ENCODE measurements around the gene CHDH. TPM values are rescaled to one million over a fixed set of nuclear protein-coding genes. Genes with fewer than 3 reads are reported as not detected.
A peak's percentile ranks its signal among the peaks of the same experiment; 100 is the strongest.

CHDH gene
- total RNA-seq, 1 experiment from 2014 or later, result 5.1 TPM

DNA sequence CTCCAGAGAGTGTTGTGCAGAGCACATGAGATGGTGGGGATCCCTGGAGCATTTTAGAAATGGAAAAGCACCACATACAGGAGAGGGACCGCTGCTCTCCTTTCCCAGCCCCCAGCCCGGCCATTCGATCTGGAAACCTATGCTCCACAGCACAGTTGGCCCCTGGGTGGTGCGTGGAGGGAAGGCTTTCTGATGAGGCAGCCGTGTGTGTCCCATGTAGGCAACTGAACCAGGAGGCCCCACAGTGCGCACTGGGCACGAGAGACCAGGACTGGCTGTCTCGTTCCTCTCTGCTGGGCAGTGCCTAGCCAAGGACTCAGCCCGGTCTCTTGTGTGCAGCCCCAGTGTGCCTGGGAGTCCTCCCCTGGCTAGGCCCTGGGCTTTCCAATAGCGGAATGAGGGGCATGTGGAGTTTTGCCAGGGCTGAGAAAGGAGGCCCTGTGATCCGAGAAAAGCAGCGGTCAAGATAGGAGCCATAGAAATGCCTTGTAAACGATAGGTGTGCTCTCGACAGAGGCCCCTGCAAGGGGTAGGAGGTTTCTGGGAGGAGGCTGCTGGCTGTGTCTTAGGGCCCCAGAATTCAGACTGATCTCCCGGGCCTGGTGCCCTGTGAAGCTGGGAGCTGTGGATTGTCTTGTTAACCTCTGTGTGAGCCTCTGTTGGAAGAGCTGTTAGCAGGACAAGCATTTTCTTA, 39.0 kb downstream of the CHDH start:
- ChIA-PET CTCF (no interaction called here), POLR2A (ENCODE audit: unreplicated experiment) (no interaction called here)
- H3K9me2 ChIP-seq (replicated peaks; ENCODE audit: low read length), result no peaks in the 10 kb centered on the region
- H3F3A ChIP-seq (ENCODE audit: low read length, unreplicated experiment), result no peaks in the 10 kb centered on the region
- no peaks in the 10 kb centered on the region for H3K4me1 ChIP-seq (ENCODE audit: insufficient read depth, low read length)
- no peak for ATAC-seq
- H3K27me3 ChIP-seq (ENCODE audit: low read length), result peaks cover 75% of the 10 kb centered on the region
- no peaks in the 10 kb centered on the region for H4K20me1 ChIP-seq (ENCODE audit: low read length)
- H2AFZ ChIP-seq (ENCODE audit: low read length), result no peak overlapping the region
- no peak overlapping the region for H3K27ac ChIP-seq (ENCODE audit: low read length)
- no peak for TF ChIP-seq EZH2 (IDR thresholded peaks at IDR 0.05; ENCODE audit: low read length, unreplicated experiment)
- TF ChIP-seq EZH2phosphoT487 (IDR thresholded peaks at IDR 0.05; ENCODE audit: borderline replicate concordance, low read length), result no peak
- TF ChIP-seq CTCF (conservative IDR thresholded peaks at IDR 0.05; ENCODE audit: low read depth, low read length), result no peak
- H3K79me2 ChIP-seq (ENCODE audit: low read length), result no peaks in the 10 kb centered on the region
- H3K36me3 ChIP-seq (ENCODE audit: low read depth, low read length), result no peaks in the 10 kb centered on the region
- DNase-seq, result no peak
- H3K4me2 ChIP-seq (ENCODE audit: low read length), result no peak overlapping the region
- intact Hi-C loops (cut with micrococcal nuclease), result no loop called here
- no TSS peak for BruUV-seq (replicated peaks)
- H3K4me3 ChIP-seq (ENCODE audit: low read length), result no peak overlapping the region
- H3K9ac ChIP-seq (ENCODE audit: low read length), result no peak overlapping the region
- no peaks in the 10 kb centered on the region for H3K9me3 ChIP-seq (ENCODE audit: low read length)

DNA sequence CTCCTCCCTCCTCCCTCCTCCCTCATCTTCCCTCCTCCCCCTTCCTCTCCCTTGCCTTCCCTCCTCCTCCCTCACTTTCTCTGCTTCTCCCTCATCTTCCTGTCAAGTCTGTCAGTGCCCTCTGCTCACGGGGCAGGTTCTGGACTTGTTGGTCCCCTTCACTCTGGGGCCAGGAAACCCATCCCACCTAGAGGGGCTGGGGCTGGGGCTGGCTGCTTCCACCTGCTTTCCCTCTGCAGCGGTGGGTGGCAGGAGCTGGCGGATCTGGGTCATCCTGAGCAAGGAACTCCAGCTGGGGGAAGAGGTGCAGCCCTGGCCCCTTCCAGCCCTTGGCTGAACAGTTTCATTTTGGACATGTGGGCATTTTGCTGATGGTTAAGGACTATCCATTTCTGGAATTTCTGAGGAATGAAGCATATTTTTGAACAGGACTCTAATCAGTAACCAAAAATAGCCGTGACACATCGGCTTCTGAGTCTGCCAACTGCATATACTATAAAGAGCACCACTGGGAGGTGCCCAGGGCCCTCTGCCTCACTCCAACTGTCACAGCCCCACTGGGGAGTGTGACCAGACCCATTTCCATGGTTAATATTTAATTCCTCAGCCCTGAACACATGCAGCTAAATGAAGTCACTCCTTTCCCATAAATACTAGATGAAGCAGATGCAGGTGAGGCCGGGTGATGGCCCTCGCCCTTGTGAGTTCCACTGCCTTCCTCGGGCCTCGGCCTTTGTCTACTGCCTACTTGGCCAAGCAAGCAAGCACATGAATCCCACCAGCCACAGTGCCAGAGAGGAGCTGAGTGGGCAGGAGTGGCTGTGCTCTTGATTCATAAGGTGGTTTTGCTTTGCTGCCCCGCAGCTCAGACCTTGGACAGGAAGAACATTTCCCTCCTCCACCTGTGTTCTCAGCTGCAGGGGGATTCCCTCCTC, 39.8 kb downstream of the CHDH start:
- no peaks in the 10 kb centered on the region for H3F3A ChIP-seq (ENCODE audit: low read length, unreplicated experiment)
- no peak overlapping the region for H3K4me3 ChIP-seq (ENCODE audit: low read length)
- H3K4me1 ChIP-seq (ENCODE audit: insufficient read depth, low read length), result no peaks in the 10 kb centered on the region
- H3K9me3 ChIP-seq (ENCODE audit: low read length), result no peaks in the 10 kb centered on the region
- CTCF ChIA-PET, result no interaction called here
- no peak for TF ChIP-seq CTCF (conservative IDR thresholded peaks at IDR 0.05; ENCODE audit: low read depth, low read length)
- H3K79me2 ChIP-seq (ENCODE audit: low read length), result no peaks in the 10 kb centered on the region
- no peaks in the 10 kb centered on the region for H3K9me2 ChIP-seq (replicated peaks; ENCODE audit: low read length)
- H3K4me2 ChIP-seq (ENCODE audit: low read length), result no peak overlapping the region
- H2AFZ ChIP-seq (ENCODE audit: low read length), result no peak overlapping the region
- intact Hi-C loops (cut with micrococcal nuclease), result no loop called here
- POLR2A ChIA-PET (ENCODE audit: unreplicated experiment), result no interaction called here
- no peaks in the 10 kb centered on the region for H4K20me1 ChIP-seq (ENCODE audit: low read length)
- DNase-seq (peak; percentile 18), ATAC-seq (peak; percentile 33)
- no peak overlapping the region for H3K27ac ChIP-seq (ENCODE audit: low read length)
- H3K27me3 ChIP-seq (ENCODE audit: low read length), result peaks cover 83% of the 10 kb centered on the region
- no peak overlapping the region for H3K9ac ChIP-seq (ENCODE audit: low read length)
- BruUV-seq (replicated peaks), result no TSS peak
- H3K36me3 ChIP-seq (ENCODE audit: low read depth, low read length), result no peaks in the 10 kb centered on the region

Data from PC-3 (cell line).